GM18502 (cell line): ENCODE results near the gene ASB7.
"Not testable (repeated sequence)": the region's sequence is repeated elsewhere in the genome, so short reads cannot be mapped to it uniquely, and the experiment has no call there.

ENCODE experiments used
- ATAC-seq: cut with Tn5 transposase; IDR thresholded peaks from one replicate; pipeline ENCODE4 v1.9.1; 2021; ENCODE audit warnings: mild to moderate bottlenecking; ENCODE audit not compliant: unreplicated experiment, poor library complexity

Gene ASB7, protein sequence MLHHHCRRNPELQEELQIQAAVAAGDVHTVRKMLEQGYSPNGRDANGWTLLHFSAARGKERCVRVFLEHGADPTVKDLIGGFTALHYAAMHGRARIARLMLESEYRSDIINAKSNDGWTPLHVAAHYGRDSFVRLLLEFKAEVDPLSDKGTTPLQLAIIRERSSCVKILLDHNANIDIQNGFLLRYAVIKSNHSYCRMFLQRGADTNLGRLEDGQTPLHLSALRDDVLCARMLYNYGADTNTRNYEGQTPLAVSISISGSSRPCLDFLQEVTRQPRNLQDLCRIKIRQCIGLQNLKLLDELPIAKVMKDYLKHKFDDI

GRCh38 chr15:100602064-100602822 is at the start of gene ASB7, which contains the start of gene LINS1:
Gene ASB7 (plus strand): TSS chr15:100602589. CDS start chr15:100612217, 9,628 bp downstream.
Gene LINS1 (minus strand): TSS chr15:100602184. CDS start chr15:100580842, 21,342 bp downstream.
- peak; percentile 88 for ATAC-seq

- ATAC-seq, result no peak
Measured at GRCh38 chr15:100553468-100553867, 48.9 kb upstream of the ASB7 start.

DNA sequence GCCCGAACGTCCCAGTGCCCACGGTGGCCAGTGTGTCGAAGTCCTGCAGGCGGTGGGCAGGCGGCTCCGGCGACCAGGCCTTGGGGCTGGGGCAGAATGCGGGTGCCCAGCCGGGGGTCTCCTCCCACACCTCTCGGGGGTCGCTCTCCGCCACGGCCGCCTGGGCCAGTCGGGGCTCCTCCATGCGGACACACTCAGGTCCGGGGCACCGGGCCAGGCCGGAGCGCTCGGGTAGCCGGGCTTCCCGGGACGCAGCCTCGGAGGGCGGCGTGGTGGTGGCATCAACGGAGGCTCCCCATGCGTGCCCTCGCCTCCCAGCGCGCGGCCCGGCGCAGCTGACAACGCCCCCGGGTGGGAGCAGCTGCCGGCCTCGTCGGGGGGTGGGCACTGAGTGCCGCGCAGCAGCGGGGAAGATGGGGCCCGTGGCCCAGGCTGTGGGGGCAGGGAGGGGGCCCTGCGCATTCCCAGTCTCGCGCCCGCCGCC is 43.6 kb upstream of the ASB7 start:
- no peak for ATAC-seq

- no peak for ATAC-seq
Measured at GRCh38 chr15:100559330-100559729, 43.1 kb upstream of the ASB7 start.

GRCh38 chr15:100560323-100560722 is 42.1 kb upstream of the ASB7 start:
- no peak for ATAC-seq

GRCh38 chr15:100565591-100565990 is 36.8 kb upstream of the ASB7 start:
- ATAC-seq, result no peak

- ATAC-seq, result no peak
Measured at GRCh38 chr15:100566850-100567628, 35.4 kb upstream of the ASB7 start.

DNA sequence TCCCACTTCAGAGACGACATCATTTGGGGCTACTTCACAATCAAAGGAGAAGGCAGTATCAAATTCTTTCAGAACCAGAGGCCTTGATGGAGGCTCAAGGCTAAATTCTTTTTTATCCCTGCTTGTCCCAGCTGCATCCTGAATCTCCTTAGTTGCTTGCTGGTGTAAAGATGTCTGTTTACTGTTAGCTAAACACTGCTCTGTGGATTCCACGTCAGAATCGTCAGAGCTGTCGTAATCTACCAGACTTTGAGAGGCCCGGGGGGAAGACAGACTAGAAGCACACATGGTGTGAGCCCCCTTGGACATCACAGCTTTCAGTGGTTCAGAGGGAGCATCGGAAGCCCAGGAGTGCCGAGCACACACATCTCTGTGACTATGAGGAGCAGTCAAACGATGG is 33.0 kb upstream of the ASB7 start:
- no peak for ATAC-seq

- peak; percentile 22 for ATAC-seq
Measured at GRCh38 chr15:100570275-100570674, 32.1 kb upstream of the ASB7 start.

DNA sequence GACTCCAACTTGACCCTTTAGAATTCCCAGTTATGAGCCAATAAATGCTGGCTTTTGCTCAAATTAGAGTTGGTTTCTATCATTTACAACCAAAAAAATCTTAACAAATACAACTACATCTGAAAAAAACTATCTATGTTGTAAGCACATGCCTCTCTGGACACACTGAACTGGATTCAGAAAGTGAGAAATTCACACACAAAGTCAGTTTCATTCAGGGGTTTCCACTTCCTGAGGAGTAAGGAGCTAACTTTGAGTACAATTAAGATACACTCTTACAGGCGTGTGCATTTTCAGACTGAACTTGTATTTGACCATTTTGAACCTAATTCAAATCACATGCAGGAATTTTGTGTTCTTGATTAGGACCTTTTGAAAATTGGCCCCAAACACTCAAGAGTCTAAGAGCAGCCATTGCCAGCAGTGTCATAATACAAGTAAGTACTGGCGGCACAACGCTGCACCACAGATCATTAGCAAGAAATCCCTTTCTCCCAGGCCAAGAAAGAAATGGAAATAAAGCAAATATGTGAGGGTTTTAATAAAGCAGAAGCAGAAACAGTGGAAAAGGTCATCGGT is 31.6 kb upstream of the ASB7 start:
- peak; percentile 90 for ATAC-seq

DNA sequence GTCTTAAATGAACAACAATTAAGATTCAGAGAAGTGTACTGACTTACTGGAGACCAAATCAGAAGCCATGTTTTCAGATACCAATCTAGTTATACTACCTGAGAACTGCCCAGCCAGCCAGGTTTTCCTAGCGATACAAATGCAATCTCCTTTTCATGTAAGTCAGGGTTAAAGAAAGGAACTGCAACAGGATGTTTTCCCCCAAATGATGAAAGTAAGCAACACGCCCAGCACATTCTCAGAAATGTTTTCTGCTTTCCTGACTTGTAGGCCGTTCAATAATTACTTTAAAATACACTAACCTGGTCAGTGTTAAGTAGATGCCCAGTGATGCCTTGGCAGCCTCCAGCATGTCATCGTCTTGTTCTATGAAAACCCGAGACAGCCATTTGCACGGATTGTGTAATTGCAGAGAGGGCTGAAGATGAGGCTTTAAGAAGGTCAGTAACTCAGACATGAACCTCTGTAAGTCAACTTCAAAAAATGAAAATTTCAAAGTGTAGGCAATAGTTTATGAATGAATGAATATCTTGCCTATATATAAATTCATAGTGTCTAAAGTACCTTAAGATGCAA is 30.7 kb upstream of the ASB7 start:
- no peak for ATAC-seq

DNA sequence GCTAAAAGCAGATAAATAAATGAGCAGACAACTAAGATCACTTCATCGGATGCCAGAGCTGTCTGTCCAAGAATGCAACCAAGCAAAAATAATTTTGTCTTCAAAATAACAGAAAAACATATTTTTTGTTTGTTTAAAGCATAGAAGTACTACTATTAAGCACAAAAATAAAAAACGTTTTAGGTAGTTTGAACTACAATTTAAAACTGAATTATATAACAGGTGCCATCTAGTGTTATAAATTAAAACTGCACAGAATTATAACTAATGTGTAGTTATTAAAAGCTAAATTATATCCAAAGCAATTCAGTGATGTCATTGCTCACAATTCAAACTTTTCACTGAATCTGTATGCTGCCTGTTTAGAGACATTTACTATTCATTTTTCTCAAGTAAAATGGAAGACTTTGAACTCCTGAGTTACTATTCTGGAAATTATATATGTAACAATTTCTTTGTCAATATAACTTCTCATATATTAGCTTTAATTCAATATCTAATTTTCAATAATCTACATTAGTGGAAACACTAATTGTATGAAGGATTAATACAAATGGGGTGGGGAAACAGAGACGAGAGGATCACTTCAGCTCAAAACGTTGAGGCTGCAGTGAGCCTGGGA is 29.9 kb upstream of the ASB7 start:
- ATAC-seq, result no peak

- ATAC-seq, result no peak
Measured at GRCh38 chr15:100573526-100573925, 28.9 kb upstream of the ASB7 start.

DNA sequence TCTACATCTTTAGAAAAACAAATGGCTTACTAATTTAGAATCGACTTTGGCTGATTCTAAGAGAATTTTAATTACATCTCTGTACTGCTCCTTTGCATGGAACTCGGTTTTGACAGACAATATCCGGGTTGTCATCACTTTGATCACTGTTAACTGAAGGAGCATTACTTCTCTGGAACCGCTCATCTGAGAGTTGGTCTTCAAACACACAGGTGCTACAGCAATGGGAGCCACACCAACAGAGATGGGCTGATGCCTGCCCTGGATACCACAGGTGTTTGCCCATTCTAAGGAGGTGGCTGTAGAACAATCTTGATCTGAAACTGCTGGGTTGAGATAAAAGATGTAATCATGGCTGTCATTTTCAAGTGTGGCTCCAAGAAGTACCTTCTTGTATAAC is 22.0 kb upstream of the ASB7 start:
- ATAC-seq, result no peak

- no peak for ATAC-seq
Measured at GRCh38 chr15:100588638-100589242, 13.6 kb upstream of the ASB7 start.

DNA sequence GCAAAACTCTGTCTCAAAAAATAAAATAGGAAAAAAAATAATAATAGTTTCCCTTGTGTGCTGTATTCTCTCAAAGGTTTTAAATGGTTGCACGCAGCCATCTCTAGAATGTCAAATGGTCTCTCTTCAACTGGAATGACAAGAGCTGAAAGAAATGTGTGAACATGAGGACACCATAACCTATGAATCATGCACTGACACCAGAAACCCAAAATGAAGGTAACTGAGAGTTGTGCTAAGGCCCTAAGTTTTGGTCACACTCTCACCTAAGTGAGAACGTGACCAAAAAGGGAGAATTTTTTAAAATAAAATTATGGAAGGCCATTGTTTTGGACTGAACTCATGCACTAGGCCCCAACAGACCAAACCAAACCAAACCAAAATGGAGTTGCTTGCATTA is 11.2 kb upstream of the ASB7 start:
- ATAC-seq, result not testable (repeated sequence)

DNA sequence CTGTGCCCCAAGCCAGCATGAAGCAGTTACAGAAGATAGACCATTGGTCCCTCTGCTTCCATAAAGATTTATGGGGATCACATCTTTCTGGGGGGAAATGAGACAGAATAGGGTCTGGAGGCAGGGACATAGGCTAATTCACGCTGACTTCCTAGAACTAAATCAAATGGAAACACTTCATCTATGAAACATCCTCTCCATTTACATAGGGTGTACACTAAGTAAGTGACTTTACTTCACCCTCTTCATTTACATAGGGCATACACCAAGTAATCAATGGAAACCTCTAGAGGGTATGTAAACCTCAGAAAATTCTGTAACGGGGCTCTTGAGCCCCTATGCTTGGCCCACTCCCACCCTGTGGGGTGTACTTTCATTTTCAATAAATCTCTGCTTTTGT is 10.6 kb upstream of the ASB7 start:
- no peak for ATAC-seq

DNA sequence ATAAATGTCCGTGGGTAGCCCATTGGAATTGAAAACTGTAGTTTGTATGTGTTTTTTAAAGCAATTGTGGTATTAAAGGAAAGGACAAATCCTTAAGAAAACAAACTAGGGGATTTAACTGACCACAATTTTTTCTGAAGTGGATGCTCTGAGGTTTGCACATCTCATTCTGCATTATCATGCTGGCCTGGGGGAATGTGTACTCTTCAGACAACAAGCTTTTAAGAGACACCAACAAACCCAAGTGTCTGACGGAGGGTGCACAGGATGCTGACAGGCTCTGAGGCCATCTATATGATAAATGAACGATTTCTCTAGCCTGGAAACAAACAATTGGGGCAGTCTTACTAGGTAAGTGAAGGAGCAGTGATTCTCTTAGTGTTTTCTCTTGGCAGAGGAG is 9.5 kb upstream of the ASB7 start:
- ATAC-seq, result no peak

DNA sequence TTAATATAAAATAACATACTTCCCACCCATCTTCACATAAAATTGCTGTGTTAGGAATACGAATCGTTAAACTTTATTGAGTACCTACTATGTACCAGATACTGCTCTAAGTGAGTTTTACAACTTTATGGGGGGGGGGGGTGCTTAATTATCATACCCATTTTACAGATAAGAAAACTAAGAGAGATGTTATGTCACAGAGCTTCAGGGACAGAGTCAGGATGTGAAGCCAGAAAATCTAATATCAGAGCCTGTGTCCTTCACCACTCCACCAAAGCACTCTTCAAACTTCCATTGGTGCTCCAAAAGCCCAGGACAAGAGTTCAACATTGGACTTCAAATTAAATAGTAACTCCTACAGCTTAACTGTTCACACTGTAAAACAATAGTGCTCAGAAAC is 9.0 kb upstream of the ASB7 start:
- no peak for ATAC-seq
